ENCODE data around the gene SLC9A9. TPM values are rescaled to one million over a fixed set of nuclear protein-coding genes. Genes with fewer than 3 reads are reported as not detected.
"Not testable (repeated sequence)": the region's sequence is repeated elsewhere in the genome, so short reads cannot be mapped to it uniquely, and the experiment has no call there.

The SLC9A9 gene
- total RNA-seq, 1 donor from 2014 or later = 16.0 TPM

DNA sequence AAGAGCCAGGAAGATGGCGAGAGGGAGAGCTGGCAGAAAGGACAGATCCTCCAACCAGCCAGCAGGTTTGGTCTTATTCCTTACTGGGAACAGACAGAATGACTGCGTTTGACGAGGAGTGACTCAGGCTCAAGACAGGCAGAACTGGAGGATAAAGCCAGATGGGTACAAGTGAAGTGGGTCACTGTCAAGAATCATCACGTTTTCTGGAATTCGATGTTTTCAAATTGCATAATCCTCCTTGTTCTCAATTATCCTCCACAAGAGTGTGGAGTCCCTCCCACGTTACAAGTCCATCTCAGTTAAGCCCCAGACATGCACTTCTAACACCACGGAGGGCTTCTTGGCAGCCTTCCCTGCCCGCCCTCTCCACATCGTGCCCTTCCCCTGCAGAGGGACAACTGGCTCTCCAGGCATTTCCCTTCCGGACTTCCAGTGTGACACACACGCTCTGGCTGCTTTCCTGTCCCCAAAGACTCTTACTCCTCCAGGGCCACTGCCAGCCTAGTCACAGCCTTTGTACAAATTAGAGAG, 545.6 kb downstream of the SLC9A9 start:
- intact Hi-C loops (cut with DNase I) = no loop called here
- ATAC-seq (peak; percentile 39), DNase-seq (ENCODE audit: low spot score) (no peak)

DNA sequence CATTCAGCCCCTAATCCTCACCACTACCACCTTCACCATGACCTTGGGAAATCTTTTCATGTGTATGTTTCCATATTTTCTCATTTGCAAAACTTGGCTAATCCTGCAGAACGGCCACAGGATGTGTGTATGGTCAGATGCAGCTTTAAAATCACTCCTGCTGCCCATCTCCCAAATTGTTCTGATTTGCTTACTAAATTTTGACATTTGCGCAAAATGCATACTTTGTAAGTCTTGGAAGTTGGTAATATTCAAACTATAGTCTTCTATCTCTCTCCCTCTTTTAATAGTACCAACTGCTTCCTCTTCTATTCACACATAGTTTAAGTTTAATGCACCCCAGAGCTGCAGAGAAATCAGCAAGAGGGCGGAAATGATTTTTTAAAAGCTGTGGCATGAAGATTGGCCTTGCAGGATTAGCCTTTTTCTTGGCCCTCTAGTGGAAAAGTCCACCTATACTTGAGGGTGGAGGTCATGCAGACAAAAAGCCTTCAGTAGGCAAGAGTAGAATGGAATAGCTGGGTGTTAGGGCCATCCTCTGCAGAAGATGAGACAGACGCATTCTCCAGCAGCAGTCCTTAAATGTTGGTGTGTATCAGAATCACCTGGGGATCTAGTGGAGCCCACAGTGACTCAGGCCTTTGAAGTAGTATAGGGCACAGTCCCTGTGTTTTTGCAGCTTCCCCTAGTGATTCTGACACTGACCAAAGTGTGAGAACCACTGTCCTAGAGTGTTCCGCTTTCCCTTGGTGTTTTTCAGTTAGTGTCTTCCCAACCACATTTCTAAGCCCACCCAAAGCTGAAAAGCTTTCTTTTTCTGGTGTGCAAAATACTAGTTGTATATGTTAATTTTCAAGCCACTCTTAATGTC, 547.0 kb downstream of the SLC9A9 start:
- DNase-seq (ENCODE audit: low spot score) (no peak), ATAC-seq (no peak)
- intact Hi-C loops (cut with DNase I) = no loop called here

DNA sequence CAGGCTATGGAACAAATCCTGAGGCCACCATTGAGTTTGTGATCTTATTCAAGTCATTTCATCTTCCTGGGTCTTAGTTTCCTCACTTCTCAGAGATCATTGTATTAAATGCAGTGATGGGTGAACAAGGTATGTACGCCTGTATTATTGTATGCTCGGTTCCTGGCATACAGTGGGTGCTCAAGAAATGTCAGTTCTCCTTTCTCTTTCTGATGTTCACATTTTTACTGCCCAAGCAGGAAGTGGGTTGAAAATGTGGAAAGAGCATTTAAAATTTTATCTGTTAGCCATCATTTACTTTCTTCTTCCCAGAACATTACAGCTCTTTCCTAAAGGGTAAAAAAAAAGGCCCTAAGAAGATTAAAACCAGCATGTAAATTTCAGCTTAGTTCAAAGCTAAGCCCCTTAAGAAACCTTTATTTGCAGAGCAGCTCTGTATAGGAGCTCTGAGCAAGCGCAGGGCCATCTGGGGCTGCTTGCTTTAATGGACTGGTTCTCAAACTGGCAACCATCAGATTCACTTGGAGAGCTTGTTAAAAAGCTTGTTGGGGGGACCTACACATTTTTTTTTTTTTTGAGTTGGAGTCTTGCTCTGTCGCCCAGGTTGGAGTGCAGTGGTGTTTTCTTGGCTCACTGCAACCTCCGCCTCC, 549.3 kb downstream of the SLC9A9 start:
- intact Hi-C loops (cut with DNase I) = no loop called here
- ATAC-seq = no peak

DNA sequence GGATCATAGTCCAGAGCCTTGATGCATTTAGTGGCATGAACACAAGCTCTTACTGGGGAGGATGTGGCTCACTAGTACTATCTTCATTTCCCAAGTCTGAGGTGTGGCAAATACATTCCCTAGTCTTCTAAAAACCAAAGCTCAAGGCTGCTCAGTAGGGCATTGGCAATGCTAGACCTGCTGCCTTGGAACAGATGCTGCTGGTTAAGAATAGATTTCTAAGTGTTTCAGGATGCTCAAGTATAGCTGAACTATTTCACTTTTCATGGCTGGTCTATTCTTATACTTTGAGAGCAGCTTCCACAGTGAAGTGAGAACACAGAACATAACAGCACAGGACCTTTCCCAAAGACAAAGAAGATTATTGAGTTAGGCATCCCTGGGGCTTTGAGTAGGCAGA, 549.9 kb downstream of the SLC9A9 start:
- no peak for DNase-seq (ENCODE audit: low spot score)
- intact Hi-C loops (cut with DNase I) = no loop called here
- ATAC-seq = no peak

More for the DNA sequence above, 549.3 kb downstream of the SLC9A9 start:
- DNase-seq (ENCODE audit: low spot score) = no peak

DNA sequence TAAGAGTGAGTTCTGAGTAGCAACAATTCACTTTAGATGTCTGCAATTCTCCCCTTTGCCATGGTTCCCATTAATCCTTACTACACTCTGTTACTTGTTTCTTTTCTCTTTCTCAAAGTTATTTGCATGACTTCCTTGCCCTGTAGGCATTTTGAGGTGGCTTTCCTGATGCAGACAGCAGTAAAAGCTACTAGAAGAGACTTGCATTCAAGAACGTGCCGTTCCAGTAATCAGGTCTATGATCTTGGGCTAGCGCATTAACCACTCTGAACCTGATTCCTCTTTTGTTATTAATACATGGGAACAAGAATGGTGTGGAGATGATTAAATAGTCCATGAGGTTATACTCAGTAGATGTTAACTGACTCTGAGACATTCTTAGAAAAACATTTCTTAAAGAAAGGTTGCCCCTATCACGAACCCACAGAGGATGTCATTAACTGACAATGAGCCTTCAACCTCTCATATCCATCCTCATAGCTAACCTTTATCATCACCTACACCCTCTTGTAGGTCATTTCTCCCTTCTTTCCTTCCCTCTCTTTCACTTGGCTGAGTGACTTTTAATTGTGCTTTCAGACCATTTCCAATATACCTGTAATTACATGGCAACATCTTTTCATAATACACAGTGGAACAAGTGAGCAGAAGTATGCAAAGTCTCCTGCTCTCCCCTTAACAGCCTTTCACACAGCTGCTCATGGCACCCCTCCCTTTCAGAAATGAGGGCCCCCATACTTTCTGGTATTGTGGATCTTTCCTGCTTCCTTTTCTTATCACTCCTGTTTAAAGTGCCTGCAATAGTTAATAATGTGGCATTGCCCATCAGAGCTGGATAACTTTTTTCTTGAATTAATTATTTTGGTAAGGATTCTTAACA, 552.8 kb downstream of the SLC9A9 start:
- DNase-seq (ENCODE audit: low spot score) (no peak), ATAC-seq (no peak)
- intact Hi-C loops (cut with DNase I) = no loop called here

DNA sequence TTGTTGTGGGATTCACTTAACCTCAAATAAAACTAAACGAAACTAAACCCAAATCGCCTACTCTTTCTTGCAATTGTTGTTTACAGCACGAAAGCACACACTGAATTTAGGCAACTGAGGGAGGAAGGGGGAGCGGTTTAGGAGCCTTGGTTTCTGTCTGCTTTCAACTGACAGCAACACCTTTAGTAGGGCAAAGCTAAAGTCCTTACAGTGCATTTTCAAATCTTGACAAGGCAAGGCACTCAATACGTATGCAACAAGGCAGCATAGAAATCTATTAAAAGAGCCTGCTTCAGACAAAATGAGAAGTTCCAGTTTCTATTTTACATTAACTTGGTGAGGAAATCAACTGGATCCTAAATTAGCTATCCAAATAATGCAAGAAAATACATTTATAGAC, 554.1 kb downstream of the SLC9A9 start:
- intact Hi-C loops (cut with DNase I) = no loop called here
- DNase-seq (ENCODE audit: low spot score) (no peak), ATAC-seq (no peak)

DNA sequence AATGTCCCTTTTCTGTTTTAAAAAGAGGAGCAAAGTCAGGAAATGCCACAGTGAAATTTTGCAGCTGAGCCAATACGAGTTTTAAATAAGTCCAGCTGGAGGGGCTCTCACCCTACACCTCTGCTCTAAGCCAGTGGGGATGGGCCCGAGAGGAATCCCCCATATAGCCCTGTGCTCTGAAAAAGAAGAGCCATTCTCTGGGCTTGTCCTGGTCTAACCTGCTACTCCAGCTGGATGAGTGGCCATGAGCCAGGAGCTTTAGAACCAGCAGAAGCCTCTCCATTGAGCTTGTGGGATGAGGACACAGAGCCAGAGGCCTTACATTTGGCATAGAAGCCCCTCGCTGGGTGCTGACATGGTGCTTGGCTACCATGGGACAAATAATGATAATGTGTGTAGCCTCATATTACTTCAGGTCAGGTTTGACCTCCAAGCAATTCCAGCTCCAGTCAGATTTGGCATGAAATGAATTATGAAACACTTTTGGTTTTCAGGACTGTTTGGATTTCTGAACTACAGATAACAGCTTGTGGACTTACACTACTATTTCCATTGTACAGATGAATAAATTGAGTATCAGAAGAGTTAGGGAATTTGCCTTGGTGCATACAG, 556.3 kb downstream of the SLC9A9 start:
- intact Hi-C loops (cut with DNase I) = no loop called here
- ATAC-seq (no peak), DNase-seq (ENCODE audit: low spot score) (no peak)

DNA sequence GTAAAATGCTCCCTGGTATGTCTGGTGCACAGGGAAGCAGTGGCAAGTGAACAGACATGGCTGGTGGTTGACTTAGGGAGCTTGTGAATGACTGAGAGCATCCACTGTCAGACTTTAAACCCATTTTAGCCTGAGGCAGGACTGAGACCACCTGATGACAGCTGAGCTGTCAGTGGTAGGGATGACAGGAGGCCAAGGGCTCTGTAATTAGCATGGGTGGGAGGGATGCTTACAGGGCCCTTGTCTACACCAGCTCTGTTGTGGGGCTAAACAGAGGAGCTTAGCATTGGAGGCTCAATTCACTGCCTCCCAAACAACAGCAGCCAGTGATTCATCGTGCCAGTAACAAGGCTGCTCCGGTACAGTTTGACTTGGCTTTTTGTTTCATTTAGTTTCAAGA, 559.3 kb downstream of the SLC9A9 start:
- intact Hi-C loops (cut with DNase I) = no loop called here
- ATAC-seq (no peak), DNase-seq (ENCODE audit: low spot score) (no peak)

DNA sequence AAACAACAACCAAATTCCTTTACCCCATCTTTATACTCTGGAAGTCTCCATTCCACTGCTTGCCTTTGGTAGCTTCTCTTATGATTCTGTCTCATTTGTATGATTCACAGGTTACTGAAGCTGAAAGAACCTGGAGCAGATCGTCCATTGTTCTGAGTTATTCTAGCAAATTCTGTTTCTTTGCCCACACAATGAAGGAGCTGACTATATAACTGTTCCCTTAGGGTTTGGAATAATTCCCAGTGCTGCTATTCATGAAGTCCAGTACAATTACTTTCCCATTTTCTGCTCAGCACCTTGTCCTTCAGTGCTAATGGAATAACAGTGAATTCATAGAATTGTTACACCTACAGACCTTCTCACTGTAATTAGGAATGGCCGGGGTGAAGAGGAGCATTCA, 560.9 kb downstream of the SLC9A9 start:
- DNase-seq (ENCODE audit: low spot score) = no peak
- intact Hi-C loops (cut with DNase I) = no loop called here
- ATAC-seq = no peak

DNA sequence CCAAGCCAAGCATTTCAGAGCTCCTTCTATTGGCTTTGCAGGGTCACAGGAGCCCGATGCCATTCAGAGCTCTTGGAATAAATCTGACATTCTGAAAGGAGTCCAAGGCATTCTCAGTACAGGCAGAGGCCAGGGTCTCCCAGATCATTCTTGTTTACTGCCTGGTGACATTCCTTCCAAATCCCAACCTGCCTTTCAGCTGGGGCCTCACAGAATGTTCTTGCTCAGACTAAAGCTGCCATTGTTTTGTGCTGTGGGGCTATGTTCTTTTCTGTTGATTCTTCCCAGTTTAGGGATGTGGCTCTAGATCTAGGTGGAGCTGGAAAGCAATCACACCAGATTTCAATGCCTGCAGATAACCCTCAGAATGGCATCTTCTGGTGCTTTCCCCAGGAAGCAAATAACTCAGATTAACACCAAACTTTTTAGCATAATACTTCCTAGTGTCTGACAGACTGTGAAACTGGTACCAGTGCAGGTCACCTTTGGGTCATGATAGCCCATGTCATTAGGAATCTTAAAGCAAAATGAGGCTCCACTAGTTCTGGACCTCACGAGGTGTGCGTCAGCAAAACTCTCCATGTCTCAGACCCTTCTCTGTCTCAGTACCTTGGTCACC, 561.8 kb downstream of the SLC9A9 start:
- DNase-seq (ENCODE audit: low spot score) (no peak), ATAC-seq (no peak)
- intact Hi-C loops (cut with DNase I) = no loop called here

DNA sequence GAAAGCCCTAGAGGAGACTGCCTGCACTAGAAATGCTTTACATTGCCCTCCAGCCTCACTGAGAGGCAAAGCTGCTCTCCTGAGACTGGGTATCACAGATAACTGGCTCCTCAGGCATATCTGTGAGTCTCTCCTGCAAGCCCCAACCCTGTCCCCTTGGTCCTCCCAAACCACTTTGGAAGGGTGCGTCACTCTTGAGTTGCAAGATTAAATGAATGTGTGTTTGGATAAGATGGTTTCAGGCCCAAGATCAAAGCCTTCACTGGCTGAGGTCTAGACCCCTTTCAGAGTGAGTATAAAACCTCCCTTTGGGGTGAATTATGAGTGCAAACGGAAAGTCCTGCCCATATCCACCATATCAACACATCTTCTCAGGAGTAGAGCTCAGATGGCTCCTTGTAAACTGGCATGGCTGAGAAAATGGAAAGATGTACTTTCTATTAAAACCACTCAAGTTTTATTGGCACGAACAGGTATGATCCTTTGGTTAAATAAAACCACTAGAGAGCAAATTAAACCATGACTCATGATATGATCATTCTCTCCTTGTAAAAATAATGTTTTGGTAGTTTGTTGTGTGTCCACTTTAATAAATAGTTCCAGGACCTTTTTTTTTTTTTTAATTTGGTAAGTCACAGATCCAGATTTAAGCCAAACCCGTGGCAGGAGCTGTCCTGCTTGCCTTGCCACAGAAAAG, 564.7 kb downstream of the SLC9A9 start:
- intact Hi-C loops (cut with DNase I) = no loop called here
- no peak for ATAC-seq
- no peak for DNase-seq (ENCODE audit: low spot score)

DNA sequence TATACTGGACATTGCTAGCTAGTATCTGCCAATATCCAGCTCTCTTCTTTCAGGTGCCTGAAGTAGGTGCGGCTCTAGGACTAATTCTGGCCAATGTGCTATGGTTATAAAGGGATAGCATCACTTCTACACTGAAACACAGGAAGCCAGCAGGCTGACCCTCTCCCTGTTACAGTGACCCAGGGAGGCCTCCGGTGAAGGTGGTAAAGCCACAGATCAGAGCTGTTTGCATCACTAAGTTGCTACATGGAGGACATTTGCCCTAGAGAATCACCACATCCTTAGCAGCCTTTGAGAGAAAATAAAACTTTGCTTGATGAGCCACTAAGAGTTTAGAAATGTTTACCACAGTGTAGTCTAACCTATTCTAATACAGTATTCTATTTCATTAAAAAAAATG, 567.3 kb downstream of the SLC9A9 start:
- DNase-seq (ENCODE audit: low spot score) (no peak), ATAC-seq (no peak)
- intact Hi-C loops (cut with DNase I) = no loop called here

DNA sequence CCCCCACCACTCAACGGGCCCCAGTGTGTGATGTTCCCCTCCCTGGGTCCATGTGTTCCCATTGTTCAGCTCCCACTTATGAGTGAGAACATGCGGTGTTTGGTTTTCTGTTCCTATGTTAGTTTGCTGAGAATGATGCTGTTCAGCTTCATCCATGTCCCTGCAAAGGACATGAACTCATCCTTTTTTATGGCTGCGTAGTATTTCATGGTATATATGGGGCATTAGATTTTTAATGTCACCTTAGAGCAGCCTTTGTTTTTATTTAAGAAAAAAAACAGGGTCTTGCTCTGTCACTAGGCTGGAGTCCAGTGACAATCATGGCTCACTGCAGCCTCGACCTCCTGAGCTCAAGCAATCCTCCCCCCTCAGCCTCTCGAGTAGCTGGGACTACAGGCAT, 568.7 kb downstream of the SLC9A9 start:
- ATAC-seq; intact Hi-C loops (cut with DNase I): not testable (repeated sequence)

DNA sequence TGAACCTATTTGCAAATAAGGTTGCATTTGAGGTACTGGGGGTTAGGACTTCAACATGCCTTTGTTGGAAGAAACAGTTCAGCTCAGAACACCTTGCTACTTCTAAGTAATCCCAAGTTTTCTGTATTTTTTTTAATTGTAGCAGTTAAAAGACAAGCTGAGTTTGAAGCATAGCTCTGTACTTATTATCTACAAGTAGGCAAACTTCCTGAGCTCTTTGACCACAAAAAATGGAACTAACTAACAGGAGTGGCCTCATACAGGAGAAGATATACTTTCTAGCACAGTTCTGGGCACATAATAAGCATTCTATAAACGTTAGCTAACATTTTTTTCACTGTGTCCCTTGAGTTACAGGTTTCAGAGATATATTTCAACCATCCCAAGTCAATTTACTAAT, 569.5 kb downstream of the SLC9A9 start:
- DNase-seq (ENCODE audit: low spot score) = no peak
- intact Hi-C loops (cut with DNase I) = no loop called here
- no peak for ATAC-seq

More for the DNA sequence above, 568.7 kb downstream of the SLC9A9 start:
- not testable (repeated sequence) for DNase-seq (ENCODE audit: low spot score)

DNA sequence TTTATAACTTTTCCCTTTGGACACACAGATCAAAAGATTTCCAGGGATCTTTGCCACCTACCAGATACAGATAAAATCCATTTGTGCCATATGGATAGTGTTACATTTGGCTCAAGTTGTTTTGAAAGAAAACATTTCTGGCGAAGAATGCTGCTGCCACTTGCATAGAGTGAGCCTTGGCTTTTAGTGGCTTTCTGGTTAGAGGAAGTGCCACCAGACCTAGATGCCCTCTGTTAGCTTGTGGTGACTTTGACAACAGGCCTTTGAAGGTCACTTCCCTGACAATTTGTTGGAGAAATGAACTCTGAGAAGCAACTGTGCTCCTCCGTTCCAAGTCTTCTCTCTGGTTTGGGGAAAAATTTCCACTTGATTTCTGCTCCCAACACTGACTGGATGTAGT, 570.7 kb downstream of the SLC9A9 start:
- DNase-seq (ENCODE audit: low spot score) (no peak), ATAC-seq (no peak)
- intact Hi-C loops (cut with DNase I) = no loop called here

DNA sequence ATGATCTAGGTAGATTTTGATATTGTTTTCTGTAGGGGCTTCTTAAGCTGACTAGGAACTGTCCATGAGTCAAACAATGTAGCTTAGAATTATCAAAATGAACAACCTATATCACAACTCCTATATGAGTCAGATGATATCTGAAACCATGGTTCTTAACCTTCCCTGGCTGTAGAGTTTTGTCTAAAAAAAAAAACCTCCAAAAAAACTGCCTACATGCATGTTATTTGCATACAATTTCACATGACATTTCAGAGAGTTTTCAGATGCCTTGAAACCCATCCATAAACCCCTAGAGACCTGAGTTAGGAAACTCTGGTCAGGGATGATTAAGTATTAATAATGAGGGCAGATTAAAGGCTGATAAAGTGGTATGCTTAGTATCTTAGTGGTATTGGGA, 571.7 kb downstream of the SLC9A9 start:
- intact Hi-C loops (cut with DNase I) = no loop called here
- no peak for DNase-seq (ENCODE audit: low spot score)
- ATAC-seq = no peak

DNA sequence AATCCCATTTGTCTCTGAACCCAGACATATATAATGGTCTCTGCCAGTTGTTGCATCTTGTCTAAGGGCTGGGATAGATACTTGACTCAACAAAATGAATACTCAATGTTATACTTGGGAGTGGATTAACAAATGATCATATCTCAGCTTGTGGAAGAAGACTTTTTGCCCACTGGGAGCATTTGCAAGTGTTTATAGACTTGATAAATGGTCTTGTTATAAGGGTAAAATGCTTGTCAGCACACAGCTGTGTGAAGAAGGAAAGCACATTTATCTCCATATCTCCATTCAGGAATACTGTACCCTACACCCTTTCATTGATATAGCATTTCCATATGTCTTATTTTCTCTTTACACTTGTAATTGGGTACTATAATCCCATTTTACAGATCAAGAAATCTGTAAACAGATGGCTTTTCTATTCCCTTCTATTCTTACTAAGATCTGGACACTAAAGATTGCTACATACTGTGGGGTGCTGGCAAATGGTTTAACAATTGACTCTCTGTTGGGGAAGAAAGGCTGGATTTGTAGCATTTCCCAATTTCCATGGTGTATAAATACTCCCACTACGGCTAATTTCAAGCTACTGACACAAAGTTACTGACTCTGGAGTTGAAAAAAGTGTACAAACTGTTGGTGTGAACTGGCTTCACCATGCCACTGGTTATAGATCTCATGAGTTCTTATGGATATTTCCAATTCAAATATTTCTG, 574.1 kb downstream of the SLC9A9 start:
- ATAC-seq = no peak
- intact Hi-C loops (cut with DNase I) = no loop called here
- DNase-seq (ENCODE audit: low spot score) = no peak

Data from sciatic nerve (tissue), 2 donors.